AG09319 (cell line): ENCODE measurements around the gene TMEM89.

Experiments used
- DNase-seq: peaks from one replicate; pipeline ENCODE4 v3.0.0-alpha.2; 2010; ENCODE audit warnings: low read depth; ENCODE audit errors: extremely low read depth
- CTCF ChIP-seq: IDR thresholded peaks from 2 replicates; pipeline ENCODE4 v1.5.1; 2011; ENCODE audit warnings: low read depth, mild to moderate bottlenecking, inconsistent platforms, low read length, moderate library complexity

Gene TMEM89

DNA sequence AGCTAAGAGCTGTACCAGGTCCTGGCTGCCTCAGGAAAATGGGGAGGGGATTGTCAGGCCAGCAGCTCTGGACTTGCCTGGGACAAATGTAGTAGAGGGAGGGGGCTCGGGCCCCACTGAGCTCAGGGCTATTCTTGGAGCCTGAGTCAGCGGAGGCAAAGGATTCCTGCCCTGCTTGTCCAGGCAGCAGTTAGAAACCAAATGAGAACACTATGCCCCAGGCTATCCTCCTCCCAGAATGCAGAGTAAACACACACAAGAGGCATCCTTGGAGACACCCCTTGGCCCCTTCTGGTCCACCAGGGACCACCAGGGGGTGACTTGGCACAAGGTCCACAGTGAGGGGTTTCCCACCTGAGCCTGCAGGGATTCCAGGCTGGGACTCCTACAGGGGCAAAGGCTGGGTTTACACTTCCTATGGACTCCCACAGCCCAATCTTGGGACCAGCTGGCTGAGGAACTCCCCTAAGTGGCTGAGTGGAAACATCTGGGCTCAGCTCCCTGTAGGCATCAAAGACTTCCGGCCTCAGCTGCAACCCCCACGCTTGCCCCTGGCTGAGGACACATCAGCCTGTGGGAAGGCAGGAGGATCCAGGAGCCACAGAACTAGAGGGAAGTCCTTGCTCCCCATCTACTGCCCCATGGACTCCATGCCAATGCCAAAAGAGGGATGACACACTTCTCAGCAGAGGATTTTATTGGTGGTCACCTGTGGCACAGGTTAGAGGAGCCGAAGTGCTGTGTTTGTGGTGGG, 23.1 kb downstream of the TMEM89 start:
- DNase-seq: peak; percentile 88
- no peak for TF ChIP-seq CTCF

GRCh38 chr3:48597408-48597800, 24.2 kb downstream of the TMEM89 start:
- no peak for DNase-seq
- no peak for TF ChIP-seq CTCF

- no peak for TF ChIP-seq CTCF
Measured at GRCh38 chr3:48596676-48597407, 24.7 kb downstream of the TMEM89 start.

DNA sequence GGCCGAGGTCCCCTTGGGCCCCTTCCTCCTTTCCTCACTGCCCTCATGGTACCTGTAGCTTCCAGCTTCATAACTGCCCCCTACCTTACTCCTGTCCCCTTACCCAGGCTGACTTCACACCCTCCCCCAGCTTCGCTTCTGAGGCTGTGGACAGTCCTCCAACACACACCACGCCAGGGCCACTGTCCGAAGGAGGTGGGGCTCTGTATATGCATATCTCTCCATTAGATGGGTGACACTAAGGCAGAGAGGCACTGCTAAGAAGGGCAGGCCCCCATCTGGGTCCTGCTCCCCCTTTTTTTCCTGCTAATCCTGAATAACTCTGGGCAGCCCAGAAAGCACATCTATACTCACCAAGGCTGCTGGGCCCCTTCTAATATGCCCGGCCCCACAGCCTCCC, 25.4 kb downstream of the TMEM89 start:
- DNase-seq: no peak
- TF ChIP-seq CTCF: no peak

More at GRCh38 chr3:48596676-48597407, 24.7 kb downstream of the TMEM89 start:
- DNase-seq: no peak

- no peak for TF ChIP-seq CTCF
- peak; percentile 59 for DNase-seq
Measured at GRCh38 chr3:48595526-48596121, 25.9 kb downstream of the TMEM89 start.

DNA sequence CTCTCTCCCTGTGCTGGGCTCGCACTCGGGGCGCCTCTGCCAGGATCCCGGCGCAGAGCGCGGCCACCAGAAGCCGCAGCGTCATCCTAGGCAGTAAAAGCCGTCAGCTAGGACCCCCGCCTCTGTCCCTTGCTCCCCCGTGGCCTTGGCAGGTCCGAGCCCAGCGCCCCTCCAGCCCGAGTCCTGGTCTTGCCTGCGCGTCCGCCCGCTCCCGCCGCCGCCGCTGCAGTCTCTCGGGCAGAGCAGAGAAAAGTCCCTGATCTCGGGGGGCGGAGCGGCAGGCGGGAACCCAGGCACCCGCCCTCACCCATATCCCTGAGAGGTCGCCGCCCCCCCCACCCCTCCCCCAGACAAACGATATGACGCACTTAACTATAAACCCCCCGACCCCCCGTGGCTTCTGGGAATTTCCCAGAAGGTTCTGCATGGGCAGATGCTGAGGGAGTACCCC, 26.5 kb downstream of the TMEM89 start, which contains the start of gene COL7A1:
TSS of gene COL7A1 (minus strand) at position 255 of the 451 bp plus-strand sequence. CDS start at position 85, 170 bp downstream.
- TF ChIP-seq CTCF: no peak
- DNase-seq: no peak
